B cell (primary cell): ENCODE data around the gene NEK6. TPM values are rescaled to one million over a fixed set of nuclear protein-coding genes. Genes with fewer than 3 reads are reported as not detected.

Experiments
- ATAC-seq: fragments of 200-7000 bp; cut with Tn5 transposase; one replicate; pipeline ENCODE4 v1.10.0; 2021; ENCODE audit warnings: low read depth, mild to moderate bottlenecking, moderate number of reproducible peaks, moderate library complexity
- CTCF ChIA-PET: fragments of 350-600 bp; sonication (Branson Sonifier 250); formaldehyde crosslinking; loops from one replicate; lab custom pipeline; 2021; ENCODE audit warnings: antibody characterized with exemption, inconsistent platforms; lab: Charles Lee
- POLR2A ChIA-PET: fragments of 350-600 bp; sonication (Branson Sonifier 250); formaldehyde crosslinking; loops from one replicate; lab custom pipeline; 2021; ENCODE audit warnings: antibody characterized with exemption; lab: Charles Lee
- DNase-seq: peaks from one replicate; pipeline ENCODE4 v3.0.0; 2013
- H2AFZ ChIP-seq: 2 replicates; pipeline ENCODE4 v1.6.1; 2012; ENCODE audit warnings: mild to moderate bottlenecking, low read depth, low read length; ENCODE audit not compliant: insufficient read depth, poor library complexity, severe bottlenecking
- H3K27ac ChIP-seq, 2 donors: 1 replicate in 1 of 2; 2 replicates in 1 of 2; pipeline ENCODE4 v1.5.1; 2012 to 2013; ENCODE audit warnings: low read length in 2 of 2, mild to moderate bottlenecking in 2 of 2, moderate library complexity in 1 of 2
- H3K27me3 ChIP-seq, 4 experiments: fragments of 200-600 bp in 1 of 4; sonication (generic) in 1 of 4; replicated peaks in 1 of 4; 1 replicate in 2 of 4; 2 replicates in 2 of 4; pipeline versions ENCODE4 v1.6.1 to v1.7.0; 2013 to 2016; ENCODE audit warnings: low read length in 3 of 4, mild to moderate bottlenecking in 2 of 4, mixed read lengths in 1 of 4, moderate library complexity in 1 of 4; ENCODE audit not compliant: insufficient read depth in 4 of 4, control insufficient read depth in 3 of 4; ENCODE audit errors: control extremely low read depth in 1 of 4
- H3K36me3 ChIP-seq, 2 experiments: replicated peaks in 1 of 2; 1 replicate in 1 of 2; 2 replicates in 1 of 2; pipeline versions ENCODE4 v1.6.1 to v1.7.1; 2013; ENCODE audit warnings: low read length in 1 of 2; ENCODE audit not compliant: insufficient read depth in 2 of 2, control insufficient read depth in 1 of 2; ENCODE audit errors: control extremely low read depth in 1 of 2, extremely low read depth in 1 of 2
- H3K4me1 ChIP-seq, 2 donors: fragments of 200-600 bp in 1 of 2; sonication (generic) in 1 of 2; 1 replicate in 1 of 2; 2 replicates in 1 of 2; pipeline versions ENCODE4 v1.5.1 to v1.6.1; 2013 to 2017; ENCODE audit warnings: low read length in 2 of 2; ENCODE audit not compliant: control insufficient read depth in 2 of 2, insufficient read depth in 2 of 2
- H3K4me2 ChIP-seq: replicated peaks from 2 replicates; pipeline ENCODE3; 2012; ENCODE audit warnings: mild to moderate bottlenecking, low read depth, low read length; ENCODE audit not compliant: poor library complexity, severe bottlenecking
- H3K4me3 ChIP-seq, 5 experiments: fragments of 200-600 bp in 1 of 5; sonication (generic) in 1 of 5; 1 replicate in 3 of 5; 2 replicates in 2 of 5; pipeline versions ENCODE4 v1.5.1 to v1.7.0; 2011 to 2016; ENCODE audit warnings: low read length in 4 of 5, mild to moderate bottlenecking in 4 of 5, low read depth in 2 of 5, control low read depth in 1 of 5, moderate library complexity in 1 of 5; ENCODE audit not compliant: insufficient read depth in 1 of 5; ENCODE audit errors: control extremely low read depth in 1 of 5, extremely low read depth in 1 of 5
- H3K79me2 ChIP-seq: fragments of 200-600 bp; sonication (generic); one replicate; pipeline ENCODE4 v1.6.0; 2016; ENCODE audit warnings: low read length; ENCODE audit not compliant: control insufficient read depth, insufficient read depth
- H3K9ac ChIP-seq: fragments of 200-600 bp; sonication (generic); 2 replicates; pipeline ENCODE4 v1.6.1; 2017; ENCODE audit warnings: mild to moderate bottlenecking, low read length, moderate library complexity
- H3K9me3 ChIP-seq, 3 donors: one replicate each; pipeline versions ENCODE4 v1.6.1 to v1.7.1; 2013; ENCODE audit warnings: low read length in 2 of 3; ENCODE audit not compliant: control insufficient read depth in 2 of 3, insufficient read depth in 1 of 3; ENCODE audit errors: control extremely low read depth in 1 of 3
- H4K20me1 ChIP-seq: 2 replicates; pipeline ENCODE4 v1.6.0; 2012; ENCODE audit warnings: mild to moderate bottlenecking, low read length; ENCODE audit not compliant: insufficient read depth, control insufficient read depth, poor library complexity, severe bottlenecking
- H3K27ac Mint-ChIP-seq: one replicate; pipeline ENCODE4 v1.8.0; 2021; ENCODE audit warnings: mixed read lengths
- H3K27me3 Mint-ChIP-seq: one replicate; pipeline ENCODE4 v1.8.0; 2021; ENCODE audit warnings: mixed read lengths
- H3K4me1 Mint-ChIP-seq: one replicate; pipeline ENCODE4 v1.8.0; 2021; ENCODE audit warnings: mixed read lengths
- H3K4me3 Mint-ChIP-seq: one replicate; pipeline ENCODE4 v1.8.0; 2021; ENCODE audit warnings: mixed read lengths
- H3K9me3 Mint-ChIP-seq: one replicate; pipeline ENCODE4 v1.8.0; 2022; ENCODE audit warnings: mixed read lengths; ENCODE audit not compliant: insufficient read depth
- EZH2 ChIP-seq: IDR thresholded peaks from 2 replicates; pipeline ENCODE4 v1.6.1; 2012; ENCODE audit warnings: borderline replicate concordance, low read depth, mild to moderate bottlenecking, moderate library complexity, low read length; ENCODE audit not compliant: insufficient read depth, poor library complexity, severe bottlenecking
- WGBS: methylation state at CpG from one replicate; pipeline ENCODE4 v1.1.5; 2013; ENCODE audit warnings: missing lambda C conversion rate; ENCODE audit not compliant: insufficient coverage; 5-methylcytosine and 5-hydroxymethylcytosine counted together
- intact Hi-C: fragments of 100-400 bp; cut with micrococcal nuclease; formaldehyde crosslinking; loops from one replicate; pipeline ENCODE4 v1.10.0; 2022
- polyA plus RNA-seq: library from polyadenylated mRNA; depleted of rRNA; stranded (reverse); fragments of >200 nt; gene quantifications from 2 replicates; pipeline ENCODE4 v1.2.3, GENCODE V29; 2012
- total RNA-seq, 2 donors: library from RNA; stranded (reverse); fragments of 120-200 nt in 1 of 2; gene quantifications; 1 replicate in 1 of 2; 2 replicates in 1 of 2; pipeline versions ENCODE4 v1.2.3 to v1.2.4, GENCODE V29; 2013 to 2022
- TF ChIP-seq, protein P1 (sequence below): fragments of 200-600 bp; IDR thresholded peaks from one replicate; pipeline ENCODE4 v1.8.0; 2022; ENCODE audit warnings: antibody characterized with exemption, mild to moderate bottlenecking

The NEK6 gene
- total and polyA plus RNA-seq, 2 donors (not counting 1 experiment from before 2014, with no cell fraction given), result 40.0 to 63.1 TPM

DNA sequence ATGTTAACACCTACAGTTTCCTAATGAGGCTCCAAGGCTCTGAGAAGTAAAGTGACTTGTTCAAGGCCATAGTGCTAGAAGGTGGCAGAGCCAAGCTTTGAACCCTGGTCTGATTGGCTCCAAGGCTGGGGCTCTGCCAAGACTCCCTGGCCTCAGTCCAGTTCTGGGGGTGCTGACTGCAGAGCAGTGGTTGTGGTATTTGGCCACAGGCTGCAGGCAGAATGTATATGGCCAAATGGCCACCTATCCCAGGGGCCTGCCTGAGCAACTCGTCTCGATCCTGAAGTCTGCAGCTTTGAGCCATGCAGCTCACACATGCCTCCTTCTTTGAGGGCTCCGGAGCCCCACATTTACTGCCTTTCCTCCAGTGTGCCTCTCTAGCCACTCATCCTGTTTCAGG lies 9.7 kb upstream of the NEK6 start:
- H3K4me1 Mint-ChIP-seq, result peaks cover 8% of the 10 kb centered on the region
- no peaks in the 10 kb centered on the region for H3K9me3 Mint-ChIP-seq
- Histone ChIP-seq H3K9me3 (peaks cover 0 to 3% (median 0%) of the 10 kb centered on the region in 3 donors), H4K20me1 (no peaks in the 10 kb centered on the region), H3K9ac (no peak overlapping the region), H3K27me3 (no peaks in the 10 kb centered on the region), H3K36me3 (no peaks in the 10 kb centered on the region), H3K4me2 (no peak overlapping the region), H3K27ac (no peak overlapping the region), H2AFZ (no peak overlapping the region), H3K79me2 (no peaks in the 10 kb centered on the region), H3K4me3 (no peak overlapping the region), H3K4me1 (peaks cover 3 to 5% of the 10 kb centered on the region in 2 donors)
- ATAC-seq (no peak), DNase-seq (no peak)
- H3K27me3 Mint-ChIP-seq, result no peaks in the 10 kb centered on the region
- CTCF ChIA-PET, result no interaction called here
- TF ChIP-seq, protein P1, sequence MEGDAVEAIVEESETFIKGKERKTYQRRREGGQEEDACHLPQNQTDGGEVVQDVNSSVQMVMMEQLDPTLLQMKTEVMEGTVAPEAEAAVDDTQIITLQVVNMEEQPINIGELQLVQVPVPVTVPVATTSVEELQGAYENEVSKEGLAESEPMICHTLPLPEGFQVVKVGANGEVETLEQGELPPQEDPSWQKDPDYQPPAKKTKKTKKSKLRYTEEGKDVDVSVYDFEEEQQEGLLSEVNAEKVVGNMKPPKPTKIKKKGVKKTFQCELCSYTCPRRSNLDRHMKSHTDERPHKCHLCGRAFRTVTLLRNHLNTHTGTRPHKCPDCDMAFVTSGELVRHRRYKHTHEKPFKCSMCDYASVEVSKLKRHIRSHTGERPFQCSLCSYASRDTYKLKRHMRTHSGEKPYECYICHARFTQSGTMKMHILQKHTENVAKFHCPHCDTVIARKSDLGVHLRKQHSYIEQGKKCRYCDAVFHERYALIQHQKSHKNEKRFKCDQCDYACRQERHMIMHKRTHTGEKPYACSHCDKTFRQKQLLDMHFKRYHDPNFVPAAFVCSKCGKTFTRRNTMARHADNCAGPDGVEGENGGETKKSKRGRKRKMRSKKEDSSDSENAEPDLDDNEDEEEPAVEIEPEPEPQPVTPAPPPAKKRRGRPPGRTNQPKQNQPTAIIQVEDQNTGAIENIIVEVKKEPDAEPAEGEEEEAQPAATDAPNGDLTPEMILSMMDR, result no peak
- TF ChIP-seq EZH2, result no peak
- POLR2A ChIA-PET, result interaction anchor here (0.7 kb wide), 1 partner anchor 30 kb away, joined by 4 read pairs; no protein-coding TSS in a partner anchor
- intact Hi-C loops, result no loop called here
- WGBS, result 97% methylated on average over 3 of the region's 3 CpGs
- no peak overlapping the region for H3K4me3 Mint-ChIP-seq
- H3K27ac Mint-ChIP-seq, result peak overlapping the region; percentile 15

DNA sequence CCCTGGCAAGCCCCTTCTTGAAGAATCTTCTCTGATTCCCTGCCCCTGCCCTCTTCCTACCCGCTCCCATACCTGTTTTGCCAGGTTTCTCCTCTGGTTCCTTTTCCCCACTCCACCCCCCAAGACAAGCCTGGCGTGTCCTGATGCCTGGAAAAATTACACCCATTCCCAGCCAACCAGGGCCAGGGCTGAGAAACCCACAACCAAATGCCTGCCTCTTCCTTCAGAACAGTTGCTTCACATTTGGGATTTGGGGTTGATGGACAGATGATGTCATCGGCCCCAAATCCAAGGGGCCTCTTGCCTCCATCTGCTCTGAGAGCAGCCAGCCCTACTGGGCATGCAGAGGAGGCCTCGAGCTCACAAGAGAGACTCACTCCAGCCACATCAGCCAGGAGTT lies 8.8 kb upstream of the NEK6 start:
- TF ChIP-seq, protein P1, result no peak
- TF ChIP-seq EZH2, result no peak
- whole genome bisulfite sequencing, result 97% methylated on average over 4 of the region's 4 CpGs

More for the DNA sequence above, 8.8 kb upstream of the NEK6 start:
- H3K27me3 Mint-ChIP-seq, result no peaks in the 10 kb centered on the region
- Histone ChIP-seq H3K36me3 (no peaks in the 10 kb centered on the region), H3K4me3 (no peak overlapping the region), H3K9me3 (peaks cover 0 to 3% (median 0%) of the 10 kb centered on the region in 3 donors), H3K4me2 (no peak overlapping the region), H2AFZ (no peak overlapping the region), H3K27ac (no peak overlapping the region), H3K4me1 (peaks cover 0 to 2% of the 10 kb centered on the region in 2 donors), H4K20me1 (no peaks in the 10 kb centered on the region), H3K79me2 (no peaks in the 10 kb centered on the region), H3K9ac (no peak overlapping the region), H3K27me3 (no peaks in the 10 kb centered on the region)
- ATAC-seq, result no peak
- H3K27ac Mint-ChIP-seq, result no peak overlapping the region
- intact Hi-C loops, result no loop called here
- DNase-seq, result no peak
- H3K4me1 Mint-ChIP-seq, result peaks cover 5% of the 10 kb centered on the region
- ChIA-PET POLR2A (no interaction called here), CTCF (no interaction called here)
- H3K9me3 Mint-ChIP-seq, result no peaks in the 10 kb centered on the region
- no peak overlapping the region for H3K4me3 Mint-ChIP-seq
